Erythroblast (primary cell): ENCODE measurements around the gene OR2A25.

Experiments used
- GATA1 ChIP-seq: IDR thresholded peaks from 2 replicates; pipeline ENCODE4 v1.6.1; 2011; ENCODE audit warnings: low read depth, mild to moderate bottlenecking, control low read depth, low read length, moderate library complexity
- POLR2A ChIP-seq: IDR thresholded peaks from 2 replicates; pipeline ENCODE4 v1.6.1; 2011; ENCODE audit warnings: mild to moderate bottlenecking, low read length

DNA sequence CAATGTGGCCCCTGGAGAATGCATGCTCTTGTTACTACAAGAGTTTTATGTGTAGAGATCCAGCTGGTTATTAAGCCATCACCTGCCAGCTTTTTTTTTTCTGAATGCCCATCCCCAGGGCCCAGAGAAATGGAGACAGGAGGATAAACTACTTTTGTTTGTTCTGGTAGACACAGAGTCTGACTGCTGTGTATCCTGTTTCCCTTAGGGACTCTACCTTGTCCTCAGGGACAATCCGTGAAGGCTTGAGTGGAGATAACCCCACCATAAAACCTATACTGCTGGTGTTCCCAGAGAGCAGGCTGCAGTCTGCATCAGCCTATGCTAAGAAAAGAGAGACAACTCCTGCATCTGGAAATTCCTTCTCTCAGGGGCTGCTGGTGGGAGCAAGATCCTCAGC lies 21.0 kb upstream of the OR2A25 start, which contains the start of gene OR2A5:
- TF ChIP-seq POLR2A (no peak), GATA1 (no peak)
